IPS DF 19.7 (cell line): ENCODE results near the gene ATP7A.
"Not testable (repeated sequence)": the region's sequence is repeated elsewhere in the genome, so short reads cannot be mapped to it uniquely, and the experiment has no call there.

Experiments
- DNase-seq: peaks from one replicate; pipeline ENCODE4 v3.0.0-alpha.2; 2013; ENCODE audit warnings: low read depth, low spot score

ATP7A gene

DNA sequence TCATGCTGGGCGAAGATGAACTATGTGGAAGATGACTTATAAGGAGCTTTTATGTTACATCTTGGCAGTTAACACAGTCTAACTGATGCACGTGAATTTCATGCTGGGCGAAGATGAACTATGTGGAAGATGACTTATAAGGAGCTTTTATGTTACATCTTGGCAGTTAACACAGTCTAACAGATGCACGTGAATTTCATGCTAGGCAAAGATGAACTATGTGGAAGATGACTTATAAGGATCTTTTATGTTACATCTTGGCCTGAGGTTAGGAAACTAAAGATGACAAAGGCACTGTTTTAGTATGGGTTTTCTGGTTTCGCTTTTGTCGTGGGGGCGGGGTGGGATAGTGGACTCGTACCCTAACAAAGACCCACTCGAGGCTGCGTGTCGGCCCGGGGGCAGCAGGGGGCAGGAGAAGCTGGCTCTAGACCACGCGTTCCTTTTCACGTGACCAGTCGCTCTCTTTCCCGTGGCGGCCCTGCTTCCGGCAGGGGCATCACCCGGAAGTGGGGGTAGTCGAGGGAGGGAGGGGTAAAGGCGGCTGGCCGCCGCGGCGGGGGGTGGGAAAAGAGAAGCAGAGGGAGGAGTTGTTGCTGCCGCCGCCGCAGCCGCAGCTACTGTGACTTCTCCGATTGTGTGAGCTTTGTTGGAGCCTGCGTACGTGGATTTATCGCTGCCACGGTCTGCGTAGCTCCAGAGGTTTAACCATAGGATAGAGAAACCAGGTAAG is at the start of gene ATP7A:
ATP7A (plus strand) TSS at position 586 of the 733 bp plus-strand sequence. CDS start 60,949 bp downstream, outside the sequence.
- peak; percentile 40 for DNase-seq

DNA sequence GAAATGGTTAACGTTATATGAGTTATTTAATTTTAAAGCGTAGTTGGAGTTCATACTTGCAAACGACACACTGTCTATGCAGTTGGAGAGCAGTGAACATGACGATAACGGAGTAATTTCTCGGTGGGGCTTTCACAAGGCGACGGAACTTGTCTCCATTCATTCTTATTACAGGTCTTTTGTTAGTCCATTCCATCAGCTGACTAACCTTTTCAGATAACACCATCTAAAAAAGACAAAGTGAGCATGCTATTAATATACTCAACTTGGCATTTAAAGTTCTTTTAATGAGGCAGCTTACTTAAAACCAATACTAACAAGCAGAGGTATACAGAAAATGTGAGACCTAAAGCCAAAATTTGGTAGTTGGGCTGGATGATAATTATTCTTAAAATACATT is 35.1 kb upstream of the ATP7A start:
- DNase-seq = no peak

DNA sequence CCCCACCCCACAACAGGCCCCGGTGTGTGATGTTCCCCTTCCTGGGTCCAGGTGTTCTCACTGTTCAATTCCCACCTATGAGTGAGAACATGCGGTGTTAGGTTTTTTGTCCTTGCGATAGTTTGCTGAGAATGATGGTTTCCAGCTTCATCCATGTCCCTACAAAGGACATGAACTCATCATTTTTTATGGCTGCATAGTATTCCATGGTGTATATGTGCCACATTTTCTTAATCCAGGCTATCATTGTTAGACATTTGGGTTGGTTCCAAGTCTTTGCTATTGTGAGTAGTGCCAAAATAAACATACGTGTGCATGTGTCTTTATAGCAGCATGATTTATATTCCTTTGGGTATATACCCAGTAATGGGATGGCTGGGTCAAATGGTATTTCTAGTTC is 29.1 kb upstream of the ATP7A start:
- DNase-seq = not testable (repeated sequence)

DNA sequence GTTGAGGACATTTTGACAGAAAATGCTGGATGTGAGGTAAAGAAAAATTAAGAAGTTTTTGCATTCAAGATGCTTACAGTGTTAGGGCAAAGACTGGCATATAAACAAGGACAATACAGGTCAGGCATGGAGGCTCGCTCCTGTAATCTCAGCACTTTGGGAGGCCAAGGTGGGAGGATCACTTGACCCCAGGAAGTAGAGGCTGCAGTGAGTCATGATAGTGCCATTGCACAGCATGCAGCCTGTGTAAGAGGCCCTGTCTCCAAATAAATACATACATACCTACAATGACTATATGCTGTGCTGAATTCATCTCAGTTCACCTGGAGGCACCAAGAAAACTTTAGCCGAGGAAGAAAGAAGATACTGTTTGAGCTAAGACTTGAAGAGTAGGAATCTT is 17.6 kb upstream of the ATP7A start:
- no peak for DNase-seq

DNA sequence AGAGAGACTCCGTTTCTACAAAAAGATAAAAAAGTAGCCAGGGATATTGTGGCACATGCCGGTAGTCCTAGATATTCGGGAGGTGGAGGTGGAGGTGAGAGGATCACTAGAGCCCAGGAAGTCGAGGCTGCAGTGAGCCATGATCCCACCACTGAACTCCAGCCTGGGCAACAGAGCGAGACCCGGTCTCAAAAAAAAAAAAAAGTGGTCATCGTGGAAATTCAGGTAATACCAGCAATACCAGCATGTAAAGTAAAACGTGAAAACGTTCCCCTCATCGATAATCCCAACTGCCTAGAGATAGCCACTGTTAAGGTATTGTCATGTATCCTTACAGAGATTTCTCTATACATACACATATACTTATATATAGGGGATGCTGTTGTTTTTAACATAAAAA is 16.8 kb upstream of the ATP7A start:
- no peak for DNase-seq

DNA sequence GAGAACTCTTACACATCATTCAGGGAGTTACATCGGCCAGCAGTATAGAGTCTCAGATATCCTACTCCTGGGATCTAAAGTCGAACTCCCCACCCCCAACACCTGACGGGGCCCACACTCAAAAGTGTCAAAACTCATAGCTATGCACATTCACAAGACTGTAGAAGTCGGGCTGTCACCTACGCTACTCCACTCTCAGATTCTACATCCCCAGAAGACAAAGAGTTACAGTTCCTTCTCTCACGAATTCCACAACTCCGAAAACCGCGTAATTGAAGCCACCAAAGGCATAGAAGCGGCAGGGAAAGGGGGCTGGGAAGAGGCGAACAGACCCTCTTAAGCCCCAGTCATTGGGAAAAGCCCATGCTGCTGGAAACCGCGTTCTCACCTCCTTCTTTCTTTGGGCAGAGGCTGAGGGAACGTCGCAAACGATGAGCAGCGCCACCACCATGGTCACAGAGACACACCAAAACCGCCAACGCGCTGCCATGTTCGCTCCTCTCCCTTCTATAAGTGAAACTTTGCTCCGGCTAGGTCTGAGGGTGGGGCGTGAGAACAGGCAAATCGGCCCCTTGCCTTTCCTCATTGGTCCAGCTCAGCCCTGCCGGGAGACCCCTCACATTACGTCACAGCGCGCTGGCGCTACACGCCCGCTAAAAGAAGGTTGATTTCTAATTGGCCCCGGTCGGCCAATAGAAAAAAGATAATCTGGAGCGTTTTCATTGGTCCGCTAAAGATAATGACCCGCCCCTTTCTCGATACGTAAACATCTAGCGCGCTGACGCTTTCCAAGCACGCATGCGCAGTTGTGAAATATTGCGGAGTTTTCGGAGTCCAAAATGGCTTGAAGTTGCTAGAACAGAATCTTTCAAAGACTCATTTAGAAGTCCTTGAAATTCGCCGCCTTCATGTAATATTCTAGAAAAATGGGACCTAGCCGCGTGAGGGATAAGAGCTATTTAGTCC is 15.3 kb upstream of the ATP7A start, which contains the start of gene MAGT1:
MAGT1 (minus strand) TSS at position 515 of the 966 bp plus-strand sequence; CDS start at position 490, 25 bp downstream.
- DNase-seq = peak; percentile 86

DNA sequence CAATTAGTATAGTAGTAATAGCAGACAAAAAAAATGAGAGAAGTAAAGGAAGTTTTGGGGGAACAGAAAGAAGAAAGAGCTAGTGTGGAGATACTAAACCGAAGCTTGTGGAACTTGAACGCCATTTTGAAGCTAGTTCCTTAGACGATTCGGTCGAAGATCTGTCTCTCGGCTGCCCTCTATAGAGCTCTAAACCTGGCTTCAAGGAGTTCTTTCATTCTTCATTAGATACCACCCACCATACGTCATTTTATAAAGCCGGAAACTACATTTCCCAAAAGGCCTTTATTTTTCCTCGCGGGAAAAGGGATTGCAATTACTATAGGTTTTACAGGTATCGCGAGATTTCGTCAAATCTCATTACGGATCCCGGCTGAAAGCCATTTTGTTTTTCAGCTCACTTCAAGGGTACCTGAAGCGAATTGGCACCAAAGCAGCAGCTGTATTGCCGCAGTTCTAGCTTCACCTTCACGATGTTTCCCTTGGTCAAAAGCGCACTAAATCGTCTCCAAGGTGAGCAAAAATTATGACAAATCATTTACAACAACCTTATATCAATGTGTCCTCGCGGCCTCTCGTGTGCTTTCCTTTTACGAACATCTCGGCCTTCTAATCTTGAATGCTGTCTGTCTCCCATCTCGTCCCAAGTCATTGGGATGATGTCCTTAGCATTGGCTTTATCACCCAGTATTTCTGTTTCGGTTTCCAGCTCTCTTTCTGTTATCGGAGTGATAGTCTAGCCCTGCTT is 11.2 kb upstream of the ATP7A start, which contains the start of gene COX7B:
COX7B (plus strand) TSS at position 388 of the 748 bp plus-strand sequence; CDS start at position 474, 86 bp downstream.
- peak; percentile 85 for DNase-seq

DNA sequence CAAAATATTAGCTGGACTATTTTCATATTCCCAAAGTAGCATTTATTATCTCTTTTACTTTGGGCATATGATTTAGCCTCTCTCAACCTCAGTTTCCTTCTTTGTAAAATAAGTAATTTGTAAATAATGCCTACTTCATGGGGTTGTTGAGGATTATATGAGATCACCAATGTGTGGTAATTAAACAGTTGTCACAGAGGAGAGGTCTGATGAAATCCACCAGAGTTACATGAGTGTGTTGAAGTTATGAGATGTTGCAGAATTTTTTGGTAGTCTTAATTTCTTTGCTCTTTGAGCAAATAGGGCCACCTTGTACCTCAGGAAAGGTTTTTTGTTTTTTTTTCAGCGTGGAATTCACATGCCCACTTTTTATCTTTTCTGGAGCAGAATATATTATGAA is 9.8 kb upstream of the ATP7A start:
- DNase-seq = no peak

DNA sequence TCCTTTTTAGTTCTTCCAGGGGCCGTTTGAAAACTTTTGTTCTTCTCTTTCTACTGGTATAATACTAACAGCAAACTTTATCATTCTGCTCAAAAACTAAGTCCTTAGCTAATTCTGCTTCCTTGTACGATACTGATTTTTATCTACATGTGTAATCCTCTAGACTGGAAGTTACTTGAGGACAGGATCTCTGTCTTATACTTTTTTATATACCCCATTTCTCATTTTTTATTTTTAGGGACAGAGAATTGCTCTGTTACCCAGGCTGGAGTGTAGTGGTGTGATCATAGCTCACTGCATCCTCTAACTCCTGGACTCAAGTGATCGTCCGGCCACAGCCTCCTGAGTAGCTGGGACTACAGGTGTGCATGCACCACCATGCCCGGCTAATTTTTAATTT is 9.0 kb upstream of the ATP7A start:
- no peak for DNase-seq

DNA sequence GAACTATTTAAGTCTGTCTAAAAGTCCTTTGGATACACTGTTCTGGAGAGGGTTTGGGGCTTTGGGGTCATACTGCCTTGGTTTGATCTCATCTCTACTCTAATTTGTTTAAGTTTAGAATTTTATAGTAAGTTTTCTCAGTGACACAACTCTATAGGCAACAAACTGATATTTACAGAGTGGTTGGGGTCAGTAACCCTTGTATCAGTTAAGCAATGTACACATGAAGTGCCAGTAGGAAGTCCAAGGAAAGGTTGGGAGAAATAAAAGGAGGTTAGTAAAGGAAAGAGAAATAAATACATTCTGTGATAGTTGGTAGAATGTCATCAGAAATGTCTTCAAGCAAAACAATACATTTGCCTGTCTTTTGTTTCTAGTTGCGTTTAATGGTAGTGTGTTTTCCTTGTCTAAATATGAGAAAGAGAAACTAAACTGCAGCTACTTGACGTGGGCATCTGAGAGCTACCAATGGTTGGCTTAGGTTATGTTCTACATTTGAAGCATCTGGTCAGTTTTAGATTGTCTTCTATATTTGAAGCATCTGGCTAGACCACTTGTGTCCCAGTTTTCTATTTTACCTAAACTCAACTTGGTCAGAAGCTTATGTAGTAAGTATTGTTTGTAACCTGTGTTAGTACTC is 6.9 kb downstream of the ATP7A start:
- DNase-seq = no peak

DNA sequence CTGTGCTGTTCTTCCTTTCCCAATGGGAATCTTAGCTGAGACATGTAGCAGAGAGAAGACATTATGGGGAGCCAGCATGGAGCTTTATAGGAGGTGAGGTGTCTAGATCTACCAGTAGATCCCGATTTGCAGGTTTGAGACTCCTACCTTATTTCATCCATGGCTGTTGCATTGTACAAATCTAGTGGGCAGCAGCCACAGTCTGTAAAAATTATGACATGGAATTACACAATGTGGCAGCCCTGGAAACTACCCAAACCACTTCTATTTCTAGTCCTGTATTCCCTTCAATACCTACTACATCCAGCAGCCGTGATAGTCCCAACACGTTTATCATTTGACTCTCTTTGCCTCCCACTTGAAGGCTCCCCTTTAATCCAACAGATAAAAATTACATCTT is 8.1 kb downstream of the ATP7A start:
- no peak for DNase-seq

DNA sequence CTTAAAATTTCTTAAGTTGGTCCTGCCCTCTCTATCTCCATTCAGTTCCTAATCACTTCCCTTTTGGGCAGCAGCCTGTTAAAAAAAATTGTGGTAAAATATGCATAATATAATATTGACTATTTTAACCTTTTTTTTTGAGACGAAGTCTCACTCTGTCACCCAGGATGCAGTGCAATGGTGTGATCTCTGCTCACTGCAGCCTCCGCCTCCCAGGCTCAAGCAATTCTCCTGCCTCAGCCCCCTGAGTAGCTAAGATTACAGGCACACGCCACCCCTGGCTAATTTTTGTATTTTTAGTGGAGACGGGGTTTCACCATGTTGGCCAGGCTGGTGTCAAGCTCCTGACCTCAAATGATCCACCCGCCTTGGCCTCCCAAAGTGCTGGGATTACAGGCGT is 8.9 kb downstream of the ATP7A start:
- DNase-seq = not testable (repeated sequence)

DNA sequence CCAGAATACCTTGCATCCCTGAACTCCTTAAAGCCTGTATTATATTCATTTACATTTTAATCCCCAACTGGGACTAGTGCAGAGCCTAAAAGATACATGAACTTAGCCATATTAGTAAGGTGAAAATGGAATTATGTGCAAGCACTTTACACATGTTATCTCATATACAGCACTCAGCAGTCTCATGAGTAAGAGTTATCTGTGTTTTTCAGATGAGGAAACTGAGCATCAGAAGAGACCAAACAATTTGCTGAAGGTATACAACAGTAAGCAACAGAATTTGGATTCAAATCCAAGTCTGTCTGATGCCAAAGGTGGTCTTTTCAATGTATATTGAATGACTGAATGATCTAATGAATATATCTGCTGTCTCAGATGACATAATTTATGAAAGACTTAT is 12.3 kb downstream of the ATP7A start:
- no peak for DNase-seq

DNA sequence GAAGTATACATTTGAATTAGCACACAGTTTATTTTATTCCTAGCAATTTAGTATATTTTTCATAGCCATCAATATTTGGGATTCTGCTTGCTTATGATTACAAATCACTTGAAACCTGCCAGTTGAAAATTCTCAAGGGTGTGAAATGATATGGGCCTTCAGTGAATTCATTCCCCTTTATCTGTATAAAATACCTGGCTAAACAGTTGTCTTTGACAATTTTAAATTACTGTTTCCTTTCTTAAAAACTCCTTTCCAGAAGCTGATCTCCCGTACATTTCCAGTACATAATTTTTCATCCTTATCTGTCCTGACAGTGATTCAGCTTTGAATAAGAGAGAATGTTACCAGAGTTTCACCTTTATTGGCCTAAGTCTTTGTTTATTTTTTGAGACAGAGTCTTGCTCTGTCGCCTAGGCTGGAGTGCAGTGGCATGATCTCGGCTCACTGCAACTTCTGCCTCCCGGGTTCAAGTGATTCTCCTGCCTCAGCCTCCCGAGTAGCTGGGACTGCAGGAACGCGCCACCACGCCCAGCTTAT is 13.9 kb downstream of the ATP7A start:
- no peak for DNase-seq

DNA sequence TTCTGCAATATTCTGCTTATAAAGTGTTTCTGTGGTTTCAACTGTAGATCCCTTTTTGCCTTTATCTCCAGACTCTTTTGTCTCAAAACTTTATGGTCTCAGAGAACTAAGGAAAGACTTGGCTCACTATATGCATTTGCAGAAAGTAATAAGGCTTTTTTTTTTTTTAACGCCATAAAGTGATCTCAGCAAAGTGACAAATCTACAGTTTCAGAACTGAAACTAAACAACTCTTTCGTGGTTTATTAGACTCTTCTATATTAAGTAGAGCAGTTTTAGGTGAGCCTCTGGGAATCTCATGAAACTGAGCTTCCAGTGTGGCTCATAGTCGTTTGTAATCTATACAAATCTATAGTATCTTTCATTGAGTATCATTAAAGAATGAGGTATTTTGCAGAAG is 15.3 kb downstream of the ATP7A start:
- DNase-seq = no peak

DNA sequence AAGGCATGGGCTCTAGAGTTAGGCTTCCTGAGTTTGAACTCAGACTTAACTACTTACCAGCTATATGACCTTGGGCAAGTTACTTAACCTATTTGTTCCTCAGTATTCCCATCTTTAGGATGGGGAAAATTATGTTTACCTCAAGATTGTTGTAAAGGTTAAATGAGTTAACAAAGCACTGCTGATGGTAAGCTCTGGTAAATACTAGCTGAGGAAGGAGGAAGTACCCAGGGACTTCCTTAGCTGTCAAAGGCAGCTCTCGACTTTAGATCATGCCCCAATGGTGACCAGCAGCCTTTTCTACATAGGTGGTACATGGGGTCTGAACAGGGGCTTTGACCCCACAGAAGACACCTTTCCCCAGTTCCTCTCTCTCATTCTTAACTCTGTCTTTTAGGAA is 20.1 kb downstream of the ATP7A start:
- no peak for DNase-seq

DNA sequence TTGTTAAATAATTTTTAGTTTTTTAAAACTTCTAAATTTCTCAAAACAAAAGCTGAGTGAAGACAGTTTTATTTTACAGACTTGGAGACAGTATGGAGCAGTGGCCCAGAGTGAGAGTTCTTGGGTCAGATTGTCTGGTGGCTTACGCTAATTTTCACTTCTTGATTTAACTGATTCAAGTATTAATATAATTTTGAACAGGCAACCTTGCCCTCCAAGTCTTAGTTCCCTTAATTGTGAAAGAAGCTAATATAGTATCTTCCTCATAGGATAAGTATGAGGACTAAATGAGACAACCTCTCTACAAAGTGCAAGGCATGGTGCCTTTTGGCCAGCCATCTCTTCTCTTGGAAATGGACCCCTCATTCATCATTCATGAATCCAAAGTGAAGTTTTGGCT is 25.4 kb downstream of the ATP7A start:
- DNase-seq = no peak

DNA sequence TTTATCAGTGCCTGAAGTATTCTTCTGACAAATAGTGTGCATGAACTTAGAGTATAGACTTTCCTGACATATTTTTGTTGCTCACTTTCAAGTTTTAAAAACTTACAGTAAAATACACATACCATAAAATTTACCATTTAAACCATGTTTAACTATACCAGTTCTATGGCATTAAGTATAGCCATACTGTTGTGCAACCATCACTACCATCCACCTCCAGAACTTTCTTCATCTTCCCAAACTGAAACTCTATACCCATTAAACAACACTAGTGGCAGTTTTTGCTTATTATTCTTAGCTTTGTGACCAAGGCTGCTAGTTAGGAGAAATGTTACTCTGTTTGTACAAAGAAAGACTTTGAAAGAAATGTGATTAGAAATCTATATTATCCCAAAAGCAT is 25.8 kb downstream of the ATP7A start:
- DNase-seq = no peak

DNA sequence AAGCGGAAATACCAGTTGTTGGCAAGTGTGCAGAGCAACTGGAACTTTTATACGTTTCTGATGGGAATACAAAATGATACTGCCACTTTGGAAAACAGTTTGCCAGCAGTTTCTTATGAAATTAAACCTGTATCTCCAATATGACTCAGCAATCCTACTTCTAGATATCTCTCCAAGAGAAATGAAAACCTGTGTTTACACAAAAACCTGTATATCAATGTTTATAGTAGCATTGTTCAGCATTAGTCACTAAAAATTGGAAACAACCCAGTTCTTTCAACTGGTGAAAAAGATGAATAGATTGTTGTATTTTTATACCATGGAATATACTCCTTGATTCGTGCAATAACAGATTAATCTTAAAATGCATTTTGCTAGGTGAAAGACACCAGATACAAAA is 26.8 kb downstream of the ATP7A start:
- DNase-seq = no peak

DNA sequence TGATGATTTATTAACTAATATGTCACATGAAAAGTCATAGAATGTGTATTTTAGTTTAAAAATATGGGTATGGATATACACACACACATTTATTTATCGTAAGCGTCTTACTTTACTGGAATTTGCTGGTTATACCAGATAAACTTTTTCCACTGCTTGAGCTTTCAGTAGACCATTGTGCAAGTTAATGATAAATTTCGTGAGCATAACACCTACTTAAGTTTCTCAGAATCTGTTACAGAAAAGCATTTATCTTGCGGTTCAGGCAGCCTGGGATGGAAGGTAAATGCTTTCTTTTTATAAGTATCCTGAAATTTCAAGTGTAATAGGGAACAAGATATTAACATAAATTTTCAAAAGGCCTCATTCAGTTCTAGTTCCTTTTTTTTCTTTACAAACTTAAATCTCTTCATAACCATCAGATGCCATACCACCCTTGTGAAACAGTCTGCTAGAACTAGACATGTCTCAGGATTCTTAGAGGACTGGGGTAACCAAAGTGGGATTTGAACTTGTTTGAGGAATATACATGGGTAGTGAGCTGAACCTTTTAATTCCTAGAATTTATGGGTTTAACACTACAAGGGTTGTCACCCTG is 27.7 kb downstream of the ATP7A start:
- no peak for DNase-seq

DNA sequence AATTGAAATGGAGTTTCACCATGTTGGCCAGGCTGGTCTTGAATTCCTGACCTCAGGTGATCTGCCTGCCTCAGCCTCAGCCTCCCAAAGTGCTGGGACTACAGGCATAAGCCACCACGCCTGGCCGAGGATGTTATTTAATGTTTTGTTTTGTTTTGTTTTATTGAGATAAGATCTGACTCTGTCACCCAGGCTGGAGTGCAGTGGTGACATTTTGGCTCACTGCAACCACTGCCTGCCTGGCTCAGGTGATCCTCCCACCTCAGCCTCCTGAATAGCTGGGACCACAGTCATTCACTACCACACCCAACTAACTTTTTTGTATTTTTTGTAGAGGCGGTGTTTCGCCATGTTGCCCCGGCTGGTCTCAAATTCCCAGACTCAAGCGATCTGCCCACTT is 34.5 kb downstream of the ATP7A start:
- not testable (repeated sequence) for DNase-seq
